HG03469 (cell line): ENCODE results near the gene ADGRB2.

Experiments used
- ATAC-seq: cut with Tn5 transposase; IDR thresholded peaks from one replicate; pipeline ENCODE4 v1.9.1; 2021; ENCODE audit warnings: mild to moderate bottlenecking, moderate library complexity, moderate number of reproducible peaks; ENCODE audit not compliant: unreplicated experiment

The ADGRB2 gene

GRCh38 chr1:31764312-31765040 lies at the start of gene ADGRB2:
TSS of gene ADGRB2 (minus strand) at chr1:31764340. CDS start at chr1:31757221, 7,119 bp downstream.
- no peak for ATAC-seq

GRCh38 chr1:31812158-31812829 lies 48.2 kb upstream of the ADGRB2 start:
- ATAC-seq: no peak

GRCh38 chr1:31811605-31812004 lies 47.5 kb upstream of the ADGRB2 start:
- ATAC-seq: no peak

GRCh38 chr1:31809698-31810097 lies 45.6 kb upstream of the ADGRB2 start:
- ATAC-seq: no peak

GRCh38 chr1:31807273-31808048 lies 43.3 kb upstream of the ADGRB2 start:
- ATAC-seq: no peak

- no peak for ATAC-seq
These were observed 41.2 kb upstream of the ADGRB2 start for GRCh38 chr1:31805318-31805717.

- ATAC-seq: no peak
These were observed 40.0 kb upstream of the ADGRB2 start for GRCh38 chr1:31804098-31804497.

- ATAC-seq: no peak
These were observed 39.5 kb upstream of the ADGRB2 start for GRCh38 chr1:31803610-31804009.

- no peak for ATAC-seq
These were observed 38.3 kb upstream of the ADGRB2 start for GRCh38 chr1:31802190-31803150.

GRCh38 chr1:31801458-31801857 lies 37.3 kb upstream of the ADGRB2 start:
- no peak for ATAC-seq

GRCh38 chr1:31800674-31800967 lies 36.5 kb upstream of the ADGRB2 start:
- no peak for ATAC-seq

GRCh38 chr1:31799895-31800673 lies 35.9 kb upstream of the ADGRB2 start:
- ATAC-seq: no peak

GRCh38 chr1:31799196-31799894 lies 35.2 kb upstream of the ADGRB2 start:
- ATAC-seq: no peak

- ATAC-seq: no peak
These were observed 34.5 kb upstream of the ADGRB2 start for GRCh38 chr1:31798433-31799195.

GRCh38 chr1:31798086-31798432 lies 33.9 kb upstream of the ADGRB2 start:
- no peak for ATAC-seq

GRCh38 chr1:31797216-31797615 lies 33.1 kb upstream of the ADGRB2 start:
- ATAC-seq: no peak

- no peak for ATAC-seq
These were observed 32.6 kb upstream of the ADGRB2 start for GRCh38 chr1:31796707-31797106.

GRCh38 chr1:31795801-31796621 lies 31.9 kb upstream of the ADGRB2 start:
- ATAC-seq: no peak
